Gastroesophageal sphincter (tissue), 4 donors: ENCODE results near the gene SEPTIN10. TPM values are rescaled to one million over a fixed set of nuclear protein-coding genes. Genes with fewer than 3 reads are reported as not detected.

ENCODE experiments used
- ATAC-seq: fragments of 150-250 bp; one replicate; pipeline ENCODE4 v1.9.1; 2016; ENCODE audit warnings: mild to moderate bottlenecking, moderate library complexity
- H3K27ac ChIP-seq, 4 donors: fragments of 200-600 bp; sonication (generic) in 3 of 4; 1 replicate in 3 of 4; 2 replicates in 1 of 4; pipeline ENCODE4 v1.5.1; 2016 to 2019
- H3K27me3 ChIP-seq: fragments of 200-600 bp; sonication (generic); one replicate; pipeline ENCODE4 v1.5.1; 2019
- H3K36me3 ChIP-seq, 2 donors: fragments of 200-600 bp; sonication (generic); one replicate each; pipeline ENCODE4 v1.5.1; 2019; ENCODE audit warnings: control low read depth in 1 of 2
- H3K4me1 ChIP-seq, 3 donors: fragments of 200-600 bp; sonication (generic); 1 replicate in 2 of 3; 2 replicates in 1 of 3; pipeline ENCODE4 v1.5.1; 2016 to 2019; ENCODE audit warnings: control low read depth in 2 of 3
- H3K4me3 ChIP-seq, 2 donors: fragments of 200-600 bp; sonication (generic); one replicate each; pipeline ENCODE4 v1.5.1; 2019; ENCODE audit warnings: mild to moderate bottlenecking in 1 of 2, moderate library complexity in 1 of 2
- H3K9me3 ChIP-seq, 3 donors: fragments of 200-600 bp; sonication (generic); one replicate each; pipeline ENCODE4 v1.5.1; 2017 to 2019; ENCODE audit warnings: control low read depth in 2 of 3
- EP300 ChIP-seq: sonication (generic); formaldehyde crosslinking; IDR thresholded peaks from one replicate; pipeline ENCODE4 v1.6.1; 2017; ENCODE audit warnings: antibody characterized with exemption, mild to moderate bottlenecking
- POLR2A ChIP-seq, 2 donors: fragments of 450-650 bp; IDR thresholded peaks; one replicate each; pipeline ENCODE4 v1.6.1; 2017; ENCODE audit warnings: antibody characterized with exemption in 2 of 2, mild to moderate bottlenecking in 2 of 2, moderate library complexity in 1 of 2
- POLR2AphosphoS5 ChIP-seq: sonication (generic); formaldehyde crosslinking; IDR thresholded peaks from one replicate; pipeline ENCODE4 v1.6.1; 2017; ENCODE audit warnings: antibody characterized with exemption
- WGBS, 2 donors: methylation state at CpG; one replicate each; pipeline ENCODE4 v1.1.5; 2018; ENCODE audit warnings: low coverage in 1 of 2; 5-methylcytosine and 5-hydroxymethylcytosine counted together
- total RNA-seq, 4 donors: library from RNA; depleted of rRNA; stranded (reverse); fragments of >200 nt; gene quantifications; one replicate each; pipeline ENCODE4 v1.1.0, GENCODE V29; 2016
- TF ChIP-seq, protein P1 (sequence below), 4 experiments: fragments of 200-600 bp in 2 of 4; fragments of 450-650 bp in 2 of 4; sonication (generic) in 1 of 4; IDR thresholded peaks; one replicate each; pipeline ENCODE4 v1.5.1; 2017 to 2019; ENCODE audit warnings: antibody characterized with exemption in 4 of 4, mild to moderate bottlenecking in 2 of 4, moderate library complexity in 2 of 4

Gene SEPTIN10
- total RNA-seq, 4 donors from 2014 or later = 109 to 157 (median 137) TPM

DNA sequence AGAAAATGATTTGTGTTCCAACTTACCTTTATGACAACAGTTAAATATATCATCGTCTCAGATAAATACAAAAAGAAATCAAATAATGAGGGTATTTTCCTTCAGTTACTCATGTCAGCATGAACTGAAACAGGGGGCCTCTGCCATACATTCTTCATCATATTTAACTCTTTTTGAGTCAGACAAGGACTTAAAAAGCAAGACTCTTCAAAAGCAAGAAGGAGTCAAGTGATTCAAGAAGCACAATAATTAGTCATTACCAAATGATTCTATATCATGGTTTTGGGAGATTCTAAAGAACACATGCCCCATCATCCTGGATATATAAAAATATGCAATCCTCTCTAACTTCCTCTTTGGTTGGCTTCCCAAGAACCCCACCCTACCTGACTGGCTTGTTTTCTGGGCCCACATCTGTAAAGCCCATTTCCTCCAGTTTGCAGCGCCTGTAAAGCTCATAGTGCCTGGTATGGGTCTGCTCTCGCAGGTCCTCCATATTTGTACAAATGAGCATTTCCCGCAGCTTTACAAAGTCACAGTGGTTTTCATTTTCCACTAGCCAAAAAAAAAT lies 49.7 kb downstream of the SEPTIN10 start:
- Histone ChIP-seq H3K36me3 (peaks cover 0 to 84% of the 10 kb centered on the region in 2 donors), H3K27me3 (no peaks in the 10 kb centered on the region), H3K4me3 (no peak overlapping the region), H3K27ac (no peak overlapping the region), H3K9me3 (no peaks in the 10 kb centered on the region), H3K4me1 (no peaks in the 10 kb centered on the region)
- TF ChIP-seq, protein P1, sequence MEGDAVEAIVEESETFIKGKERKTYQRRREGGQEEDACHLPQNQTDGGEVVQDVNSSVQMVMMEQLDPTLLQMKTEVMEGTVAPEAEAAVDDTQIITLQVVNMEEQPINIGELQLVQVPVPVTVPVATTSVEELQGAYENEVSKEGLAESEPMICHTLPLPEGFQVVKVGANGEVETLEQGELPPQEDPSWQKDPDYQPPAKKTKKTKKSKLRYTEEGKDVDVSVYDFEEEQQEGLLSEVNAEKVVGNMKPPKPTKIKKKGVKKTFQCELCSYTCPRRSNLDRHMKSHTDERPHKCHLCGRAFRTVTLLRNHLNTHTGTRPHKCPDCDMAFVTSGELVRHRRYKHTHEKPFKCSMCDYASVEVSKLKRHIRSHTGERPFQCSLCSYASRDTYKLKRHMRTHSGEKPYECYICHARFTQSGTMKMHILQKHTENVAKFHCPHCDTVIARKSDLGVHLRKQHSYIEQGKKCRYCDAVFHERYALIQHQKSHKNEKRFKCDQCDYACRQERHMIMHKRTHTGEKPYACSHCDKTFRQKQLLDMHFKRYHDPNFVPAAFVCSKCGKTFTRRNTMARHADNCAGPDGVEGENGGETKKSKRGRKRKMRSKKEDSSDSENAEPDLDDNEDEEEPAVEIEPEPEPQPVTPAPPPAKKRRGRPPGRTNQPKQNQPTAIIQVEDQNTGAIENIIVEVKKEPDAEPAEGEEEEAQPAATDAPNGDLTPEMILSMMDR (IDR thresholded peaks at IDR 0.05) = no peak
- TF ChIP-seq EP300 (no peak), POLR2AphosphoS5 (no peak), POLR2A (IDR thresholded peaks at IDR 0.05) (no peak)
- 87 to 90% methylated on average over 4 of the region's 4 CpGs for WGBS, 2 donors
- ATAC-seq = no peak

DNA sequence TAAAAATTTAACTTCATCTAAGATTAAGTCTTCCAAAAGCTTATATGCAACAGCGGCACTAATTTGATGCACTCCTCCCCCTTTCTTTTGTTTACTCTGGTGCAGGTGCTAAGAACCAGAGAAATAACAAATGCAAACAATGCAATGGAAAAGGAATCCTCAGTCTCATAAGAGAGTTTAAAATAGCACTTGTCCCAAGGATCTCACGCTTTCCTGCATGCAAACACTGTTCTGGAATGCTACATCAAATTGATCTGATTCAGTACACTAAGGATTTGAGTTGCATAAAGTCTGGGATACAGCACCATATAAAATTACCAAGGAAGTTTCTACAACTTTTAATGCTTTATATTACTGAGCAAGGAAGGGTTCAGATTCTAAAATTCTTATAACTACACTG lies 50.5 kb downstream of the SEPTIN10 start:
- TF ChIP-seq POLR2AphosphoS5 (no peak), POLR2A (IDR thresholded peaks at IDR 0.05) (no peak), EP300 (no peak)
- TF ChIP-seq, protein P1 (IDR thresholded peaks at IDR 0.05) = no peak
- Histone ChIP-seq H3K36me3 (peaks cover 0 to 82% of the 10 kb centered on the region in 2 donors), H3K4me1 (no peaks in the 10 kb centered on the region), H3K27me3 (no peaks in the 10 kb centered on the region), H3K4me3 (no peak overlapping the region), H3K27ac (no peak overlapping the region), H3K9me3 (no peaks in the 10 kb centered on the region)
- ATAC-seq = no peak
- WGBS, 2 donors = 53 to 60% methylated on average over 2 of the region's 2 CpGs

DNA sequence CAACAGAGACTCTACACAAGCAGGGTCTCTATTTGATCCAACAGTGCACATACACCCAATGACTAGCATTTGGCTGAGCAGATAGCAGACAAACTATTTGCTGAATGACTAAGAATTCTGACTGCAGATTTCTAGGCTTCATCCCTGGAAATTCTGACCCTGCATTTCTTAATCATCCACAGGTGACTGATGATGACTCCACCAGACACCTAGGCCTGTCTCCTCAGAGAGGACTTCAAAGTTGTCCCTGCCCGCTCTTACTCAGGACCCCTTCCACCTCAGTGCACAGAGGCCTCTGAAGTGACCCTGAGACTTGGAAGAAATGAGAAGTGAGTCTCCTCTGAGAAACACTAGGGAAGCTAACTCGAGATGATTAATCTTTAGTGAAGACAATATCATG lies 51.3 kb downstream of the SEPTIN10 start:
- WGBS, 2 donors = 86 to 100% methylated on average over 1 of the region's 2 CpGs
- ATAC-seq = no peak
- no peak for TF ChIP-seq POLR2A (IDR thresholded peaks at IDR 0.05)
- no peak for TF ChIP-seq EP300
- TF ChIP-seq, protein P1 (IDR thresholded peaks at IDR 0.05) = no peak
- TF ChIP-seq POLR2AphosphoS5 = no peak
- Histone ChIP-seq H3K4me1 (no peaks in the 10 kb centered on the region), H3K27ac (no peak overlapping the region), H3K4me3 (no peak overlapping the region), H3K9me3 (no peaks in the 10 kb centered on the region), H3K36me3 (peaks cover 0 to 78% of the 10 kb centered on the region in 2 donors), H3K27me3 (no peaks in the 10 kb centered on the region)

DNA sequence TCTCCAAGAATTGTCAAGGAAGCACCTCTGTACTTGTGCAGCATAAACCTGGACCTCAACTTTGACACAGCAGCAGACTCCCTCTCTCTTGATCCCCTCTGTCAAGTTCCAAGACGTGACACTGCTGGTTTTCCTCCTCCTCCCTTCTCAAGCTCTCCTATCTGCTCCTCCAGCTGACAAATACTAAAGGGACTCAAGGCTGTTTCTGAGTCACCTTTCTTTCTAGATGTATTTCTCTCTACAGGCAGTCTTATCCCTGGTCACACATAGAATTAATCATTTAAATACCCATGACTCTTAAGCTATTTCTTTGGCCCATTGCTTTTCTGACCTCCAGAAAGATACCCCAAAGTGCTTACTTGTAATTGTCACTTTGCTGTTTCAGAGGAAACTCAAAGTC lies 53.5 kb downstream of the SEPTIN10 start:
- ATAC-seq = no peak
- H3K27me3 ChIP-seq = no peaks in the 10 kb centered on the region
- no peaks in the 10 kb centered on the region for H3K4me1 ChIP-seq
- no peak overlapping the region for H3K4me3 ChIP-seq
- no peak overlapping the region for H3K27ac ChIP-seq
- H3K36me3 ChIP-seq = peaks cover 0 to 65% of the 10 kb centered on the region in 2 donors
- WGBS, 2 donors = 75% methylated on average over 1 of the region's 1 CpG; no CpG with 5 or more reads in 1 of the 2 donors
- H3K9me3 ChIP-seq = no peaks in the 10 kb centered on the region
- TF ChIP-seq, protein P1 (IDR thresholded peaks at IDR 0.05) = no peak
- TF ChIP-seq EP300 (no peak), POLR2AphosphoS5 (no peak), POLR2A (IDR thresholded peaks at IDR 0.05) (no peak)
